Heart left ventricle (tissue), 13 donors: ENCODE results near the gene NDUFA8.

ENCODE experiments used
- POLR2A ChIP-seq, 2 donors: fragments of 450-650 bp; IDR thresholded peaks; one replicate each; pipeline ENCODE4 v1.6.1; 2017; ENCODE audit warnings: antibody characterized with exemption in 2 of 2, mild to moderate bottlenecking in 2 of 2, moderate library complexity in 2 of 2
- TF ChIP-seq, protein P1 (sequence below), 12 donors: fragments of 200-600 bp; sonication (generic) in 4 of 12; IDR thresholded peaks; one replicate each; pipeline versions ENCODE4 v1.5.0 to v1.8.0; 2018 to 2022; ENCODE audit warnings: antibody characterized with exemption in 12 of 12, mild to moderate bottlenecking in 5 of 12
- donor health status: ischemic (EF 13 %, LVEDD 7.1; RV severe dilation, severe dysfunction).
- donor health status: DM: no; HTN: yes; CAD: no.
- donor health status: DM: no; HTN: no; CAD: no.
- donor health status: ischemic (EF 25% LVEDD 6.9; RV normal size, moderate dysfunction).
- donor health status: ischemic (EF 25% LVEDD 5.7; RV mildly dilated, moderate dysfunction).
- donor health status: ischemic (EF 35%, LVEDD 5.7; RV mildly dilated, moderate dysfunction).
- donor health status: nonischemic (EF 11% LVEDD 7.7; RV severe dilation, severe dysfunction).
- donor health status: DM: yes; HTN: yes; CAD: no.
- donor health status: PGD.
- donor health status: ischemic (EF 29% LVEDD 5.4; RV normal size, mild dysfunction).
- donor health status: nonischemic (EF 23%, LVEDD 6.1; RV moderate dilation, normal function).

DNA sequence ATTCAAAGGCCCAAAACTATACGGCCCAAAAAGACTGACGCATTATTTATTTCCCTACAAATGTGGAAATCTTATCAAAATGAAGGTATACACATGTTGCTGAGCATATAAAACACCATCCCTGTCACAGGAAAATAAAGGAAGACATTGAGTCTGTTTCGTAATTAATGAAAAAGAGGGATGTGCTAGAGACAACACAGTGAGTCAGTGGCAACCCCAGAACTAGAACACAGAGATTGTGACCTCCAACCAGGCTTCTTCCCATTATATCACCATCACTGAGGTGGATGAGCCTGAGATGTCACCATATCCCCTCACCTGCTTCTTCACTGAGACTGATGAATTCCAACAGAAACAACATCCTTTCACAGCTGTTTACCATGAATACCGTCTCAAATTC lies 3.8 kb downstream of the NDUFA8 start:
- TF ChIP-seq, protein P1, sequence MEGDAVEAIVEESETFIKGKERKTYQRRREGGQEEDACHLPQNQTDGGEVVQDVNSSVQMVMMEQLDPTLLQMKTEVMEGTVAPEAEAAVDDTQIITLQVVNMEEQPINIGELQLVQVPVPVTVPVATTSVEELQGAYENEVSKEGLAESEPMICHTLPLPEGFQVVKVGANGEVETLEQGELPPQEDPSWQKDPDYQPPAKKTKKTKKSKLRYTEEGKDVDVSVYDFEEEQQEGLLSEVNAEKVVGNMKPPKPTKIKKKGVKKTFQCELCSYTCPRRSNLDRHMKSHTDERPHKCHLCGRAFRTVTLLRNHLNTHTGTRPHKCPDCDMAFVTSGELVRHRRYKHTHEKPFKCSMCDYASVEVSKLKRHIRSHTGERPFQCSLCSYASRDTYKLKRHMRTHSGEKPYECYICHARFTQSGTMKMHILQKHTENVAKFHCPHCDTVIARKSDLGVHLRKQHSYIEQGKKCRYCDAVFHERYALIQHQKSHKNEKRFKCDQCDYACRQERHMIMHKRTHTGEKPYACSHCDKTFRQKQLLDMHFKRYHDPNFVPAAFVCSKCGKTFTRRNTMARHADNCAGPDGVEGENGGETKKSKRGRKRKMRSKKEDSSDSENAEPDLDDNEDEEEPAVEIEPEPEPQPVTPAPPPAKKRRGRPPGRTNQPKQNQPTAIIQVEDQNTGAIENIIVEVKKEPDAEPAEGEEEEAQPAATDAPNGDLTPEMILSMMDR (IDR thresholded peaks at IDR 0.05): no peak
- TF ChIP-seq POLR2A (IDR thresholded peaks at IDR 0.05): no peak
